ENCODE data around the gene ADCY4. TPM values are rescaled to one million over a fixed set of nuclear protein-coding genes. Genes with fewer than 3 reads are reported as not detected.

The ADCY4 gene
- total RNA-seq, 1 donor from 2014 or later: 143 TPM

- TF ChIP-seq CTCF (IDR thresholded peaks at IDR 0.05): no peak
- Histone ChIP-seq H3K27me3 (no peaks in the 10 kb centered on the region), H3K36me3 (peaks cover 28 to 33% of the 10 kb centered on the region in 2 donors), H3K4me1 (no peaks in the 10 kb centered on the region), H3K9me3 (no peaks in the 10 kb centered on the region), H3K4me3 (no peak overlapping the region), H3K27ac (no peak overlapping the region)
- intact Hi-C loops (cut with DNase I): no loop called here
- DNase-seq (ENCODE audit: low spot score in 2 of 2): no peak
Measured at GRCh38 chr14:24289649-24290280, 45.1 kb downstream of the ADCY4 start.

GRCh38 chr14:24286996-24287395 is 47.9 kb downstream of the ADCY4 start:
- Histone ChIP-seq H3K27me3 (no peaks in the 10 kb centered on the region), H3K4me3 (no peak overlapping the region), H3K9me3 (no peaks in the 10 kb centered on the region), H3K4me1 (no peaks in the 10 kb centered on the region), H3K36me3 (peaks cover 20 to 27% of the 10 kb centered on the region in 2 donors), H3K27ac (no peak overlapping the region)
- TF ChIP-seq CTCF (IDR thresholded peaks at IDR 0.05): no peak
- DNase-seq (ENCODE audit: low spot score in 2 of 2): no peak
- intact Hi-C loops (cut with DNase I): no loop called here

GRCh38 chr14:24285351-24285750 is 49.5 kb downstream of the ADCY4 start:
- H3K9me3 ChIP-seq: no peaks in the 10 kb centered on the region
- H3K4me3 ChIP-seq: no peak overlapping the region
- peaks cover 4 to 10% of the 10 kb centered on the region in 2 donors for H3K36me3 ChIP-seq
- H3K27me3 ChIP-seq: no peaks in the 10 kb centered on the region
- no peak for DNase-seq (ENCODE audit: low spot score in 2 of 2)
- intact Hi-C loops (cut with DNase I): no loop called here
- H3K4me1 ChIP-seq: no peaks in the 10 kb centered on the region
- no peak for TF ChIP-seq CTCF (IDR thresholded peaks at IDR 0.05)
- no peak overlapping the region for H3K27ac ChIP-seq

GRCh38 chr14:24284501-24285035 is 50.3 kb downstream of the ADCY4 start:
- Histone ChIP-seq H3K4me3 (no peak overlapping the region), H3K27me3 (no peaks in the 10 kb centered on the region), H3K9me3 (no peaks in the 10 kb centered on the region), H3K4me1 (no peaks in the 10 kb centered on the region), H3K27ac (no peak overlapping the region), H3K36me3 (peaks cover 0 to 2% of the 10 kb centered on the region in 2 donors)
- no peak for DNase-seq (ENCODE audit: low spot score in 2 of 2)
- intact Hi-C loops (cut with DNase I): no loop called here
- TF ChIP-seq CTCF (IDR thresholded peaks at IDR 0.05): no peak

GRCh38 chr14:24283796-24284460 is 50.9 kb downstream of the ADCY4 start:
- no peak overlapping the region for H3K27ac ChIP-seq
- intact Hi-C loops (cut with DNase I): no loop called here
- no peaks in the 10 kb centered on the region for H3K36me3 ChIP-seq
- H3K4me1 ChIP-seq: no peaks in the 10 kb centered on the region
- H3K4me3 ChIP-seq: no peak overlapping the region
- no peak for TF ChIP-seq CTCF (IDR thresholded peaks at IDR 0.05)
- no peak for DNase-seq (ENCODE audit: low spot score in 2 of 2)
- H3K9me3 ChIP-seq: no peaks in the 10 kb centered on the region
- H3K27me3 ChIP-seq: no peaks in the 10 kb centered on the region

All from ascending aorta (tissue), 2 donors.